Heart left ventricle (tissue), 13 donors: ENCODE data around the gene BMPR1A.

Experiments used
- POLR2A ChIP-seq, 2 donors: fragments of 450-650 bp; IDR thresholded peaks; one replicate each; pipeline ENCODE4 v1.6.1; 2017; ENCODE audit warnings: antibody characterized with exemption in 2 of 2, mild to moderate bottlenecking in 2 of 2, moderate library complexity in 2 of 2
- TF ChIP-seq, protein P1 (sequence below), 12 donors: fragments of 200-600 bp; sonication (generic) in 4 of 12; IDR thresholded peaks; one replicate each; pipeline versions ENCODE4 v1.5.0 to v1.8.0; 2018 to 2022; ENCODE audit warnings: antibody characterized with exemption in 12 of 12, mild to moderate bottlenecking in 5 of 12
- donor health status: ischemic (EF 13 %, LVEDD 7.1; RV severe dilation, severe dysfunction).
- donor health status: DM: no; HTN: yes; CAD: no.
- donor health status: DM: no; HTN: no; CAD: no.
- donor health status: ischemic (EF 25% LVEDD 6.9; RV normal size, moderate dysfunction).
- donor health status: ischemic (EF 25% LVEDD 5.7; RV mildly dilated, moderate dysfunction).
- donor health status: ischemic (EF 35%, LVEDD 5.7; RV mildly dilated, moderate dysfunction).
- donor health status: nonischemic (EF 11% LVEDD 7.7; RV severe dilation, severe dysfunction).
- donor health status: DM: yes; HTN: yes; CAD: no.
- donor health status: PGD.
- donor health status: ischemic (EF 29% LVEDD 5.4; RV normal size, mild dysfunction).
- donor health status: nonischemic (EF 23%, LVEDD 6.1; RV moderate dilation, normal function).

- TF ChIP-seq POLR2A (IDR thresholded peaks at IDR 0.05) = no peak
- TF ChIP-seq, protein P1, sequence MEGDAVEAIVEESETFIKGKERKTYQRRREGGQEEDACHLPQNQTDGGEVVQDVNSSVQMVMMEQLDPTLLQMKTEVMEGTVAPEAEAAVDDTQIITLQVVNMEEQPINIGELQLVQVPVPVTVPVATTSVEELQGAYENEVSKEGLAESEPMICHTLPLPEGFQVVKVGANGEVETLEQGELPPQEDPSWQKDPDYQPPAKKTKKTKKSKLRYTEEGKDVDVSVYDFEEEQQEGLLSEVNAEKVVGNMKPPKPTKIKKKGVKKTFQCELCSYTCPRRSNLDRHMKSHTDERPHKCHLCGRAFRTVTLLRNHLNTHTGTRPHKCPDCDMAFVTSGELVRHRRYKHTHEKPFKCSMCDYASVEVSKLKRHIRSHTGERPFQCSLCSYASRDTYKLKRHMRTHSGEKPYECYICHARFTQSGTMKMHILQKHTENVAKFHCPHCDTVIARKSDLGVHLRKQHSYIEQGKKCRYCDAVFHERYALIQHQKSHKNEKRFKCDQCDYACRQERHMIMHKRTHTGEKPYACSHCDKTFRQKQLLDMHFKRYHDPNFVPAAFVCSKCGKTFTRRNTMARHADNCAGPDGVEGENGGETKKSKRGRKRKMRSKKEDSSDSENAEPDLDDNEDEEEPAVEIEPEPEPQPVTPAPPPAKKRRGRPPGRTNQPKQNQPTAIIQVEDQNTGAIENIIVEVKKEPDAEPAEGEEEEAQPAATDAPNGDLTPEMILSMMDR (IDR thresholded peaks at IDR 0.05) = no peak
Measured at GRCh38 chr10:86954681-86955500, 198.5 kb downstream of the BMPR1A start.
